Measurements from ENCODE around the gene ARID1B. TPM values are rescaled to one million over a fixed set of nuclear protein-coding genes. Genes with fewer than 3 reads are reported as not detected.
A peak's percentile ranks its signal among the peaks of the same experiment; 100 is the strongest.

ARID1B gene
- total RNA-seq, 1 donor from 2014 or later, result 101 TPM

DNA sequence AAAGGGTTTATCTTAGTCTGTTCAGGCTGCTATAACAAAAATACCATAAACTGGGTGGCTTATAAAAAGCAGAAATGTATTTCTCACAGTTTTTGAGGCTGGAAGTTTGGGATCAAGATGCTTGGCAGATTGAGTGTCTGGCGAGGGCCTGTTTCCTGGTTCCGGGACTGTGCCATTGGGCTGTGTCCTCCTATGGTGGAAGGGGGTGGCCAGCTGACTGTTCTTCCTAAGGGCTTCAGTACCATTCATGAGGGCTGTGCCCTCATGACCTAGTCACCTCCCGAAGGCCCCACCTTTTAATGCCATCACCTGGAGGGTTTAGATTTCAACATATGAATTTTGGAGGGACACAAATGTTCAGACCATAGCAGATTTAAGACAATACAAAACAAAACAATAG, 91.2 kb downstream of the ARID1B start:
- no peak for DNase-seq (ENCODE audit: low read depth, low spot score)
- no peak overlapping the region for H3K4me3 Mint-ChIP-seq
- H3K9me3 Mint-ChIP-seq, result no peaks in the 10 kb centered on the region
- peaks cover 7% of the 10 kb centered on the region for H3K36me3 Mint-ChIP-seq (ENCODE audit: low read depth)
- no peak overlapping the region for H3K27ac Mint-ChIP-seq (ENCODE audit: unreplicated experiment)
- H3K27me3 Mint-ChIP-seq (ENCODE audit: low read depth), result no peaks in the 10 kb centered on the region
- TF ChIP-seq, protein P1, sequence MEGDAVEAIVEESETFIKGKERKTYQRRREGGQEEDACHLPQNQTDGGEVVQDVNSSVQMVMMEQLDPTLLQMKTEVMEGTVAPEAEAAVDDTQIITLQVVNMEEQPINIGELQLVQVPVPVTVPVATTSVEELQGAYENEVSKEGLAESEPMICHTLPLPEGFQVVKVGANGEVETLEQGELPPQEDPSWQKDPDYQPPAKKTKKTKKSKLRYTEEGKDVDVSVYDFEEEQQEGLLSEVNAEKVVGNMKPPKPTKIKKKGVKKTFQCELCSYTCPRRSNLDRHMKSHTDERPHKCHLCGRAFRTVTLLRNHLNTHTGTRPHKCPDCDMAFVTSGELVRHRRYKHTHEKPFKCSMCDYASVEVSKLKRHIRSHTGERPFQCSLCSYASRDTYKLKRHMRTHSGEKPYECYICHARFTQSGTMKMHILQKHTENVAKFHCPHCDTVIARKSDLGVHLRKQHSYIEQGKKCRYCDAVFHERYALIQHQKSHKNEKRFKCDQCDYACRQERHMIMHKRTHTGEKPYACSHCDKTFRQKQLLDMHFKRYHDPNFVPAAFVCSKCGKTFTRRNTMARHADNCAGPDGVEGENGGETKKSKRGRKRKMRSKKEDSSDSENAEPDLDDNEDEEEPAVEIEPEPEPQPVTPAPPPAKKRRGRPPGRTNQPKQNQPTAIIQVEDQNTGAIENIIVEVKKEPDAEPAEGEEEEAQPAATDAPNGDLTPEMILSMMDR (conservative IDR thresholded peaks at IDR 0.05), result no peak
- peaks cover 48% of the 10 kb centered on the region for H3K4me1 Mint-ChIP-seq

DNA sequence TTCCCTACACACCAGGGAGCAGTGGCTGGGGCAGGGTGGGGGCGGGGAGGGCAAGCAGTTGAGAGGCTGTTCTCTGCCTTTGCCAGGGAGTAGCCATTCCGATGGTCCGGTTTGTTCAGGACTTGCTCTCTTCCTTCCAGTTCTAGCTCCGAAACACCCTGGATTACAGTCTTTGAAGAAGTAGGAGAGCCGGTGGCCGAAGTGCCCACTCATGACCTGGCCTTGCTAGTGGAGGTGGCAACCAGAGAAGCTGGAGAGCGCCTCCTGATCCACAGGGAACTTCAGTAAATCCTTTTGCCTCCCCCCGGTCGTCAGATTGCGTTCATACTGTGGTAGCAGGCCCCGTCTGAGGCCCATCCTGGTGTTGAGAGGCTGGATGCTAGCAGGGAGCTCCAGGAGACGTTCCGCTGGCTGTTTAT, 92.8 kb downstream of the ARID1B start:
- H3K36me3 Mint-ChIP-seq (ENCODE audit: low read depth), result peaks cover 3% of the 10 kb centered on the region
- H3K4me1 Mint-ChIP-seq, result peaks cover 48% of the 10 kb centered on the region
- no peaks in the 10 kb centered on the region for H3K9me3 Mint-ChIP-seq
- DNase-seq (ENCODE audit: low read depth, low spot score), result no peak
- TF ChIP-seq, protein P1 (conservative IDR thresholded peaks at IDR 0.05), result no peak
- no peak overlapping the region for H3K4me3 Mint-ChIP-seq
- no peaks in the 10 kb centered on the region for H3K27me3 Mint-ChIP-seq (ENCODE audit: low read depth)
- peak overlapping the region; percentile 64 for H3K27ac Mint-ChIP-seq (ENCODE audit: unreplicated experiment)

DNA sequence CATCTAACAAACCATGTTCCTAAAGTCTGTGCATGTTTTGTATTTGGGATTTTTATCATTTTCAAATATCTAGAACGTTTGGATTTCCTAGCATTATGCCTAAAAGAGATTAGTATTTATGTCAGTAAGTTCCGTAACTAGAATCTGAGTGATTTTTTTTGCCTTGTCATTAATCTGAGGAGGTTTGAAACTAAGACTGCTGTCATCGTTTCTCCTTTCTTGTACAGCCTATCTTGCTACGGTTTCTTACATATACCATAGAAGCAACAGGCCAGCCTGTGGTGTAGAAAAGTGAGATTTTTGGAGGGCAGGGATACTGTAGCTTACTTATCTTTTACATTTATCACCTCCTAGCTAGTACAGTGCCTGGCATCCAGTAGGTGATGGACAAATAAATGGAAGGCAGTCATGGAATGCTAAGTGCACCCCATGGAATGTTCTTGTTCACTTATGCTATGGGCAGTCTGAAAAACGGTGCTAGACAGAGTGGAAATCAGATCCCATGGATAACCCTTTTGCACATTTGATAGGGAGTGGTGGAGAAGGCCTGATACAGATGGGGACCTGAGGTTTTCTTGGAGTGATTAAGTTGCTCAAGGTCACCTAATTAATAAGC, 93.9 kb downstream of the ARID1B start:
- Mint-ChIP-seq H3K4me1 (peaks cover 39% of the 10 kb centered on the region), H3K27me3 (ENCODE audit: low read depth) (no peaks in the 10 kb centered on the region), H3K36me3 (ENCODE audit: low read depth) (no peaks in the 10 kb centered on the region), H3K27ac (ENCODE audit: unreplicated experiment) (no peak overlapping the region), H3K9me3 (no peaks in the 10 kb centered on the region), H3K4me3 (no peak overlapping the region)
- TF ChIP-seq, protein P1 (conservative IDR thresholded peaks at IDR 0.05), result no peak
- DNase-seq (ENCODE audit: low read depth, low spot score), result no peak

GRCh38 chr6:156872903-156873302, 95.7 kb downstream of the ARID1B start:
- H3K4me3 Mint-ChIP-seq, result no peak overlapping the region
- no peaks in the 10 kb centered on the region for H3K9me3 Mint-ChIP-seq
- H3K27ac Mint-ChIP-seq (ENCODE audit: unreplicated experiment), result no peak overlapping the region
- no peaks in the 10 kb centered on the region for H3K36me3 Mint-ChIP-seq (ENCODE audit: low read depth)
- DNase-seq (ENCODE audit: low read depth, low spot score), result no peak
- H3K4me1 Mint-ChIP-seq, result peaks cover 24% of the 10 kb centered on the region
- TF ChIP-seq, protein P1 (conservative IDR thresholded peaks at IDR 0.05), result no peak
- H3K27me3 Mint-ChIP-seq (ENCODE audit: low read depth), result no peaks in the 10 kb centered on the region

DNA sequence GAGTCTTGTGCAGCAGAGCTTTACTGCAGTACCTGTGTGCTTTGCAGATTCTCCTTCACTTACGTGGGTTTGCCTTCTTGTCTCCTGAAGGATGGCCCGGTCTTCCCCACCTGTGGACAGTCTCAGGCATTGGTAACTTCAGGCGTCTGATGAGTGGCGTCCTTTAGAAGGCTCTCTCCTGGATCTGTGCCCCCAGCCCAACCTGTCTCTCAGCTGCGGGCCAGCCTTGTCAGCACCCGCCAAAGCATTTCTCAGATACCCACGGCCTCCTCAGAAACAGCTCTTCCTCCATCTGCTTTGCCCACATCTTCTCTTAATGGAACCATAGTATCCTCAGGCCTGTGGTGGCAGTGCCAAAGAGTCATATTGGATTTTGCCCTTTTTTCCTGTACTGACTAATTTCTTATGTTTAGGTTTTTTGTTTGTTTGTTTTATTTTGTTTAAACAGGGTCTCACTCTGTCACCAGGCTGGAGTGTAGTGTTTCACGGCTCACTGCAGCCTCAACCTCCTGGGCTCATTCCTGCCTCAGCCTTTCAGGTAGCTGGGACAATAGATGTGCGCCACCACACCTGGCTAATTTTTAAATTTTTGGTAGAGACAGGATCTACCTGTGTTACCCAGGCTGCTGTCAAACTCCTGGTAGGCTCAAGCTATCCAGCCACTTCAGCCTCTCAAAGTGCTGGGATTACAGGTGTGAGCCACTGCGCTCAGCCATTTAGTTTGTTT, 96.6 kb downstream of the ARID1B start:
- TF ChIP-seq, protein P1 (conservative IDR thresholded peaks at IDR 0.05), result no peak
- peaks cover 18% of the 10 kb centered on the region for H3K4me1 Mint-ChIP-seq
- H3K9me3 Mint-ChIP-seq, result no peaks in the 10 kb centered on the region
- H3K36me3 Mint-ChIP-seq (ENCODE audit: low read depth), result no peaks in the 10 kb centered on the region
- no peaks in the 10 kb centered on the region for H3K27me3 Mint-ChIP-seq (ENCODE audit: low read depth)
- no peak for DNase-seq (ENCODE audit: low read depth, low spot score)
- no peak overlapping the region for H3K4me3 Mint-ChIP-seq
- H3K27ac Mint-ChIP-seq (ENCODE audit: unreplicated experiment), result no peak overlapping the region

Data from neural crest cell (in vitro differentiated cells).